ENCODE data around the gene LRRN2.

LRRN2 gene

GRCh38 chr1:204701229-204701628 lies 15.7 kb upstream of the LRRN2 start:
- TF ChIP-seq TAF1 (IDR thresholded peaks at IDR 0.05; ENCODE audit: low read depth) (no peak), USF1 (IDR thresholded peaks at IDR 0.05) (no peak), EGR1 (IDR thresholded peaks at IDR 0.05) (no peak), CEBPB (IDR thresholded peaks at IDR 0.05) (no peak), TEAD4 (IDR thresholded peaks at IDR 0.05) (no peak), NFIC (IDR thresholded peaks at IDR 0.05) (no peak), RAD21 (IDR thresholded peaks at IDR 0.05; ENCODE audit: low read depth) (no peak)

GRCh38 chr1:204697893-204698292 lies 12.4 kb upstream of the LRRN2 start:
- no peak for TF ChIP-seq CEBPB (IDR thresholded peaks at IDR 0.05)
- no peak for TF ChIP-seq EP300 (IDR thresholded peaks at IDR 0.05; ENCODE audit: borderline replicate concordance)
- no peak for TF ChIP-seq RAD21 (IDR thresholded peaks at IDR 0.05; ENCODE audit: low read depth)
- TF ChIP-seq REST (IDR thresholded peaks at IDR 0.05; ENCODE audit: low read depth): no peak
- TF ChIP-seq ZBTB7A (IDR thresholded peaks at IDR 0.05; ENCODE audit: low read depth): no peak

- TF ChIP-seq CREB1 (IDR thresholded peaks at IDR 0.05; ENCODE audit: low read depth): no peak
- TF ChIP-seq RAD21 (IDR thresholded peaks at IDR 0.05; ENCODE audit: low read depth): no peak
- no peak for TF ChIP-seq ZBTB7A (IDR thresholded peaks at IDR 0.05; ENCODE audit: low read depth)
- TF ChIP-seq YY1 (IDR thresholded peaks at IDR 0.05; ENCODE audit: low read depth): no peak
- no peak for TF ChIP-seq USF1 (IDR thresholded peaks at IDR 0.05)
- no peak for TF ChIP-seq EP300 (IDR thresholded peaks at IDR 0.05; ENCODE audit: borderline replicate concordance)
- TF ChIP-seq NFIC (IDR thresholded peaks at IDR 0.05): no peak
- no peak for TF ChIP-seq TEAD4 (IDR thresholded peaks at IDR 0.05)
Observed at GRCh38 chr1:204696606-204697005, 11.1 kb upstream of the LRRN2 start.

- TF ChIP-seq TCF12 (IDR thresholded peaks at IDR 0.05; ENCODE audit: low read depth) (no peak), USF1 (IDR thresholded peaks at IDR 0.05) (peak; percentile 39; the same call in 1 of the 2 replicates)
Observed at GRCh38 chr1:204695692-204696091, 10.2 kb upstream of the LRRN2 start.

GRCh38 chr1:204694145-204694544 lies 8.6 kb upstream of the LRRN2 start:
- no peak for TF ChIP-seq MAX (IDR thresholded peaks at IDR 0.05)
- no peak for TF ChIP-seq CEBPB (IDR thresholded peaks at IDR 0.05)
- no peak for TF ChIP-seq USF1 (IDR thresholded peaks at IDR 0.05)
- TF ChIP-seq TCF12 (IDR thresholded peaks at IDR 0.05; ENCODE audit: low read depth): no peak
- no peak for TF ChIP-seq RAD21 (IDR thresholded peaks at IDR 0.05; ENCODE audit: low read depth)
- no peak for TF ChIP-seq TAF1 (IDR thresholded peaks at IDR 0.05; ENCODE audit: low read depth)
- no peak for TF ChIP-seq YY1 (IDR thresholded peaks at IDR 0.05; ENCODE audit: low read depth)
- no peak for TF ChIP-seq CREB1 (IDR thresholded peaks at IDR 0.05; ENCODE audit: low read depth)
- no peak for TF ChIP-seq REST (IDR thresholded peaks at IDR 0.05; ENCODE audit: low read depth)
- TF ChIP-seq TEAD4 (IDR thresholded peaks at IDR 0.05): no peak

- TF ChIP-seq ZBTB7A (IDR thresholded peaks at IDR 0.05; ENCODE audit: low read depth) (no peak), CEBPB (IDR thresholded peaks at IDR 0.05) (no peak), FOXM1 (IDR thresholded peaks at IDR 0.05; ENCODE audit: borderline replicate concordance, low read depth) (no peak), NFIC (IDR thresholded peaks at IDR 0.05) (no peak), CREB1 (IDR thresholded peaks at IDR 0.05; ENCODE audit: low read depth) (no peak), YY1 (IDR thresholded peaks at IDR 0.05; ENCODE audit: low read depth) (no peak), MAX (IDR thresholded peaks at IDR 0.05) (no peak), EGR1 (IDR thresholded peaks at IDR 0.05) (no peak), TEAD4 (IDR thresholded peaks at IDR 0.05) (no peak), TAF1 (IDR thresholded peaks at IDR 0.05; ENCODE audit: low read depth) (no peak), USF1 (IDR thresholded peaks at IDR 0.05) (no peak), TCF12 (IDR thresholded peaks at IDR 0.05; ENCODE audit: low read depth) (no peak), REST (IDR thresholded peaks at IDR 0.05; ENCODE audit: low read depth) (no peak)
Observed at GRCh38 chr1:204692841-204693356, 7.4 kb upstream of the LRRN2 start.

Measured in Ishikawa (cell line).